Upper lobe of left lung (tissue), 4 donors: ENCODE results near the gene LANCL3.

Source experiments
- CTCF ChIP-seq, 6 experiments: fragments of 450-650 bp in 4 of 6; fragments of 200-600 bp in 2 of 6; sonication (generic) in 2 of 6; IDR thresholded peaks; one replicate each; pipeline ENCODE4 v1.5.1; 2016 to 2019; ENCODE audit warnings: antibody characterized with exemption in 6 of 6
- POLR2A ChIP-seq, 4 donors: fragments of 450-650 bp; IDR thresholded peaks; one replicate each; pipeline ENCODE4 v1.5.1; 2016 to 2017; ENCODE audit warnings: antibody characterized with exemption in 4 of 4, mild to moderate bottlenecking in 2 of 4
- POLR2AphosphoS5 ChIP-seq, 2 donors: sonication (generic); formaldehyde crosslinking; IDR thresholded peaks; one replicate each; pipeline ENCODE4 v1.5.1; 2017; ENCODE audit warnings: antibody characterized with exemption in 2 of 2

- TF ChIP-seq POLR2A (IDR thresholded peaks at IDR 0.05) = no peak
- no peak for TF ChIP-seq CTCF (IDR thresholded peaks at IDR 0.05)
- no peak for TF ChIP-seq POLR2AphosphoS5 (IDR thresholded peaks at IDR 0.05)
Observed at GRCh38 chrX:37640142-37640541, 68.7 kb downstream of the LANCL3 start.
